Stimulated activated effector memory CD8-positive, alpha-beta T cell treated with anti-CD3 and anti-CD28 coated beads, Interleukin-12 subunit alpha, Interleukin-12 subunit beta, amount 100 ng/mL, for 72 hours (primary cell): ENCODE measurements around the gene PRR19.

Experiments used
- ATAC-seq: fragments of 150-1000 bp; cut with Tn5 transposase; 2 replicates; pipeline ENCODE4 v1.10.0; 2021
- DNase-seq, 2 donors: peaks; one replicate each; pipeline ENCODE4 v3.0.0; 2021 to 2022; ENCODE audit warnings: low spot score in 2 of 2
- H3K27ac Mint-ChIP-seq: one replicate; pipeline ENCODE4 v1.8.0; 2022; ENCODE audit warnings: mild to moderate bottlenecking, mixed read lengths
- H3K36me3 Mint-ChIP-seq: one replicate; pipeline ENCODE4 v1.8.0; 2022; ENCODE audit warnings: mild to moderate bottlenecking, mixed read lengths
- H3K4me1 Mint-ChIP-seq: one replicate; pipeline ENCODE4 v1.8.0; 2022; ENCODE audit warnings: mixed read lengths
- H3K4me3 Mint-ChIP-seq: one replicate; pipeline ENCODE4 v1.8.0; 2022; ENCODE audit warnings: mild to moderate bottlenecking, mixed read lengths
- H3K9me3 Mint-ChIP-seq: one replicate; pipeline ENCODE4 v1.8.0; 2022; ENCODE audit warnings: mixed read lengths

The PRR19 gene

GRCh38 chr19:42352301-42353259, 50.6 kb downstream of the PRR19 start:
- DNase-seq (no peak), ATAC-seq (peak; percentile 67)
- Mint-ChIP-seq H3K4me1 (peaks cover 6% of the 10 kb centered on the region), H3K27ac (peak overlapping the region; percentile 13), H3K9me3 (no peaks in the 10 kb centered on the region), H3K36me3 (peaks cover 8% of the 10 kb centered on the region), H3K4me3 (no peak overlapping the region)

- Mint-ChIP-seq H3K4me1 (peaks cover 6% of the 10 kb centered on the region), H3K4me3 (no peak overlapping the region), H3K27ac (no peak overlapping the region), H3K9me3 (no peaks in the 10 kb centered on the region), H3K36me3 (peaks cover 12% of the 10 kb centered on the region)
- ATAC-seq = no peak
- no peak for DNase-seq
Measured at GRCh38 chr19:42353341-42354015, 51.5 kb downstream of the PRR19 start.

GRCh38 chr19:42355896-42356295, 54.0 kb downstream of the PRR19 start:
- Mint-ChIP-seq H3K36me3 (peaks cover 12% of the 10 kb centered on the region), H3K4me1 (peaks cover 6% of the 10 kb centered on the region), H3K27ac (no peak overlapping the region), H3K9me3 (no peaks in the 10 kb centered on the region), H3K4me3 (no peak overlapping the region)
- no peak for ATAC-seq
- DNase-seq = no peak

GRCh38 chr19:42356686-42357085, 54.8 kb downstream of the PRR19 start:
- peaks cover 5% of the 10 kb centered on the region for H3K4me1 Mint-ChIP-seq
- DNase-seq = no peak
- H3K27ac Mint-ChIP-seq = no peak overlapping the region
- no peak overlapping the region for H3K4me3 Mint-ChIP-seq
- no peaks in the 10 kb centered on the region for H3K9me3 Mint-ChIP-seq
- H3K36me3 Mint-ChIP-seq = peaks cover 12% of the 10 kb centered on the region
- no peak for ATAC-seq

- Mint-ChIP-seq H3K4me1 (no peaks in the 10 kb centered on the region), H3K9me3 (no peaks in the 10 kb centered on the region), H3K27ac (peak overlapping the region; percentile 82), H3K36me3 (peaks cover 12% of the 10 kb centered on the region), H3K4me3 (no peak overlapping the region)
- ATAC-seq (no peak), DNase-seq (no peak)
Measured at GRCh38 chr19:42357290-42357689, 55.4 kb downstream of the PRR19 start.
